Keratinocyte (primary cell): ENCODE measurements around the gene ZMAT3. TPM values are rescaled to one million over a fixed set of nuclear protein-coding genes. Genes with fewer than 3 reads are reported as not detected.

ENCODE experiments used
- DNase-seq: peaks from one replicate; pipeline ENCODE4 v3.0.0-alpha.2; 2011; ENCODE audit warnings: low read depth, missing footprints, low spot score
- FAIRE-seq: peaks from 2 replicates; lab custom pipeline; 2011; peaks lifted over from hg19 to GRCh38; lab: Jason Lieb, UNC
- H2AFZ ChIP-seq: 2 replicates; pipeline ENCODE4 v1.6.0; 2012; ENCODE audit warnings: low read length, control low read depth, inconsistent platforms; ENCODE audit not compliant: control insufficient read depth
- H3K27ac ChIP-seq: 2 replicates; pipeline ENCODE4 v1.5.1; 2011; ENCODE audit warnings: low read length; ENCODE audit not compliant: control insufficient read depth, insufficient read depth
- H3K27me3 ChIP-seq: 3 replicates; pipeline ENCODE4 v1.6.0; 2011; ENCODE audit warnings: low read length; ENCODE audit not compliant: control insufficient read depth, insufficient read depth; ENCODE audit errors: extremely low read depth
- H3K36me3 ChIP-seq, 2 experiments: 2 replicates in 1 of 2; 3 replicates in 1 of 2; pipeline ENCODE4 v1.5.1; 2011; ENCODE audit warnings: low read length in 2 of 2, mild to moderate bottlenecking in 1 of 2; ENCODE audit not compliant: control insufficient read depth in 2 of 2, insufficient read depth in 2 of 2; ENCODE audit errors: extremely low read depth in 1 of 2
- H3K4me1 ChIP-seq: 3 replicates; pipeline ENCODE4 v1.5.1; 2011; ENCODE audit warnings: low read length; ENCODE audit not compliant: control insufficient read depth, insufficient read depth; ENCODE audit errors: extremely low read depth
- H3K4me2 ChIP-seq: 3 replicates; pipeline ENCODE4 v1.6.0; 2011; ENCODE audit warnings: low read depth, low read length; ENCODE audit not compliant: control insufficient read depth, insufficient read depth; ENCODE audit errors: extremely low read depth
- H3K4me3 ChIP-seq, 3 experiments: fragments of 200-600 bp in 1 of 3; sonication (generic) in 1 of 3; 2 replicates in 2 of 3; 3 replicates in 1 of 3; pipeline ENCODE4 v1.5.1; 2011 to 2016; ENCODE audit warnings: low read length in 3 of 3, mild to moderate bottlenecking in 3 of 3, control low read depth in 2 of 3, inconsistent platforms in 1 of 3, low read depth in 1 of 3, mixed read lengths in 1 of 3, mixed run types in 1 of 3, moderate library complexity in 1 of 3; ENCODE audit not compliant: control insufficient read depth in 2 of 3, insufficient read depth in 2 of 3; ENCODE audit errors: extremely low read depth in 1 of 3
- H3K79me2 ChIP-seq: 2 replicates; pipeline ENCODE4 v1.6.0; 2012; ENCODE audit warnings: low read length; ENCODE audit not compliant: control insufficient read depth, insufficient read depth
- H3K9ac ChIP-seq: 3 replicates; pipeline ENCODE4 v1.6.0; 2011; ENCODE audit warnings: low read length; ENCODE audit not compliant: control insufficient read depth, insufficient read depth; ENCODE audit errors: extremely low read depth
- H3K9me1 ChIP-seq: 3 replicates; pipeline ENCODE4 v1.6.0; 2011; ENCODE audit warnings: low read length; ENCODE audit not compliant: control insufficient read depth, insufficient read depth; ENCODE audit errors: extremely low read depth
- H3K9me3 ChIP-seq: 2 replicates; pipeline ENCODE4 v1.5.1; 2012; ENCODE audit warnings: low read depth, low read length; ENCODE audit not compliant: control insufficient read depth
- H4K20me1 ChIP-seq: 3 replicates; pipeline ENCODE4 v1.6.0; 2011; ENCODE audit warnings: low read length; ENCODE audit not compliant: control insufficient read depth, insufficient read depth; ENCODE audit errors: extremely low read depth
- EZH2 ChIP-seq: IDR thresholded peaks from one replicate; pipeline ENCODE4 v1.6.1; 2012; ENCODE audit warnings: inconsistent platforms, mild to moderate bottlenecking, low read length, moderate library complexity
- dilution Hi-C: fragments of 300-500 bp; cut with MboI; formaldehyde crosslinking; loops from one replicate; pipeline ENCODE4 v1.7.0; 2020; ENCODE audit warnings: low sequenced_read_pairs; ENCODE audit not compliant: extremely low pct_ligation_motif_present
- polyA plus RNA-seq, 5 experiments: library from polyadenylated mRNA; depleted of rRNA in 3 of 5; stranded (reverse) in 3 of 5; stranded (forward) in 1 of 5; unstranded in 1 of 5; fragments of >200 nt; gene quantifications; 1 replicate in 1 of 5; 2 replicates in 3 of 5; 3 replicates in 1 of 5; pipeline versions ENCODE4 v1.2.1 to v1.2.3, GENCODE V29; 2011 to 2012; ENCODE audit warnings: missing spikeins in 2 of 5, low read depth in 1 of 5, low replicate concordance in 1 of 5
- TF ChIP-seq, protein P1 (sequence below), 3 experiments: IDR thresholded peaks in 1 of 3; conservative IDR thresholded peaks in 1 of 3; optimal IDR thresholded peaks in 1 of 3; 2 replicates in 2 of 3; 3 replicates in 1 of 3; pipeline versions ENCODE3 to v1.5.1; 2011; ENCODE audit warnings: low read length in 3 of 3, mild to moderate bottlenecking in 3 of 3, moderate library complexity in 2 of 3, control low read depth in 1 of 3, inconsistent platforms in 1 of 3; ENCODE audit not compliant: insufficient read depth in 2 of 3; ENCODE audit errors: extremely low read depth in 1 of 3

Gene ZMAT3
- polyA plus RNA-seq, 1 donor (not counting 4 experiments of a cell fraction or from before 2014, with no cell fraction given) = 15.5 TPM

- Histone ChIP-seq H3K27ac (no peak overlapping the region), H3K27me3 (no peaks in the 10 kb centered on the region), H3K4me1 (peaks cover 15% of the 10 kb centered on the region), H3K9ac (no peak overlapping the region), H3K4me2 (no peak overlapping the region), H3K36me3 (no peaks in the 10 kb centered on the region), H3K9me1 (no peaks in the 10 kb centered on the region), H3K4me3 (no peak overlapping the region), H3K9me3 (no peaks in the 10 kb centered on the region), H3K79me2 (no peaks in the 10 kb centered on the region), H4K20me1 (no peaks in the 10 kb centered on the region), H2AFZ (no peak overlapping the region)
- no peak for DNase-seq
- dilution Hi-C loops = no loop called here
- FAIRE-seq = no peak
- no peak for TF ChIP-seq EZH2
- TF ChIP-seq, protein P1, sequence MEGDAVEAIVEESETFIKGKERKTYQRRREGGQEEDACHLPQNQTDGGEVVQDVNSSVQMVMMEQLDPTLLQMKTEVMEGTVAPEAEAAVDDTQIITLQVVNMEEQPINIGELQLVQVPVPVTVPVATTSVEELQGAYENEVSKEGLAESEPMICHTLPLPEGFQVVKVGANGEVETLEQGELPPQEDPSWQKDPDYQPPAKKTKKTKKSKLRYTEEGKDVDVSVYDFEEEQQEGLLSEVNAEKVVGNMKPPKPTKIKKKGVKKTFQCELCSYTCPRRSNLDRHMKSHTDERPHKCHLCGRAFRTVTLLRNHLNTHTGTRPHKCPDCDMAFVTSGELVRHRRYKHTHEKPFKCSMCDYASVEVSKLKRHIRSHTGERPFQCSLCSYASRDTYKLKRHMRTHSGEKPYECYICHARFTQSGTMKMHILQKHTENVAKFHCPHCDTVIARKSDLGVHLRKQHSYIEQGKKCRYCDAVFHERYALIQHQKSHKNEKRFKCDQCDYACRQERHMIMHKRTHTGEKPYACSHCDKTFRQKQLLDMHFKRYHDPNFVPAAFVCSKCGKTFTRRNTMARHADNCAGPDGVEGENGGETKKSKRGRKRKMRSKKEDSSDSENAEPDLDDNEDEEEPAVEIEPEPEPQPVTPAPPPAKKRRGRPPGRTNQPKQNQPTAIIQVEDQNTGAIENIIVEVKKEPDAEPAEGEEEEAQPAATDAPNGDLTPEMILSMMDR (optimal IDR thresholded peaks at IDR 0.05 in 1 of 3, IDR thresholded peaks at IDR 0.05 in 1 of 3, conservative IDR thresholded peaks at IDR 0.05 in 1 of 3; ENCODE audit: extremely low read depth in 1 of 3, insufficient read depth in 2 of 3, low read length in 3 of 3) = no peak
These were observed 10.8 kb upstream of the ZMAT3 start for GRCh38 chr3:179082416-179082815.

DNA sequence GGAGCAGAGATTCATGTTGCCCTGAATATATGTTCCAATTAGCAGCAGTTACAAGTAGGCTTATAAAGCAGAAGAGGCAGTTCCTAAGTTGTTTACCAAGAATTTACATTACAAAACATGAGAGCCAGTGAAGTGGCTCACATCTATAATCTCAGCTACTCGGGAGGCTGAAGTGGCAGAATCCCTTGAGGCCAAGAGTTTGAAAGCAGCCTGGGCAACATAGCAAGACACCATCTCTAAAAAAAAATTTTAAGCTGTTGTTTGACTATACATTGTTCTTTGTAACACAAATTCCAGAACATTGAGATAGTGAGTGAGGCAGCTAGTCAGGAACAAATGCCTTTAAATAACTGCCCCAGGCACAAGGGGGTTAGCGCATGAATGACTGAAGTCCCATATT, 10.3 kb upstream of the ZMAT3 start:
- H3K79me2 ChIP-seq = no peaks in the 10 kb centered on the region

More for the DNA sequence above, 10.3 kb upstream of the ZMAT3 start:
- Histone ChIP-seq H3K36me3 (no peaks in the 10 kb centered on the region), H3K9me3 (no peaks in the 10 kb centered on the region), H3K27ac (no peak overlapping the region), H4K20me1 (no peaks in the 10 kb centered on the region), H3K4me1 (peaks cover 15% of the 10 kb centered on the region), H3K9me1 (no peaks in the 10 kb centered on the region), H3K4me2 (no peak overlapping the region), H3K27me3 (no peaks in the 10 kb centered on the region), H3K4me3 (no peak overlapping the region), H3K9ac (no peak overlapping the region), H2AFZ (no peak overlapping the region)
- TF ChIP-seq, protein P1 (optimal IDR thresholded peaks at IDR 0.05 in 1 of 3, IDR thresholded peaks at IDR 0.05 in 1 of 3, conservative IDR thresholded peaks at IDR 0.05 in 1 of 3; ENCODE audit: extremely low read depth in 1 of 3, insufficient read depth in 2 of 3, low read length in 3 of 3) = no peak
- TF ChIP-seq EZH2 = no peak
- DNase-seq = no peak
- no peak for FAIRE-seq
- dilution Hi-C loops = no loop called here
